Amniotic stem cell (primary cell): Measurements from ENCODE around the gene DCX.
"Not testable (repeated sequence)": the region's sequence is repeated elsewhere in the genome, so short reads cannot be mapped to it uniquely, and the experiment has no call there.

ENCODE experiments used
- DNase-seq: peaks from one replicate; lab custom pipeline; 2025; lab: John Stamatoyannopoulos, UW

DCX gene

GRCh38 chrX:111365770-111366325, 46.1 kb downstream of the DCX start:
- no peak for DNase-seq

- no peak for DNase-seq
Measured at GRCh38 chrX:111363741-111364140, 48.3 kb downstream of the DCX start.

GRCh38 chrX:111361751-111362150, 50.2 kb downstream of the DCX start:
- DNase-seq, result no peak

GRCh38 chrX:111360839-111361238, 51.2 kb downstream of the DCX start:
- DNase-seq, result no peak

- no peak for DNase-seq
Measured at GRCh38 chrX:111355523-111356115, 56.4 kb downstream of the DCX start.

- no peak for DNase-seq
Measured at GRCh38 chrX:111354496-111354895, 57.5 kb downstream of the DCX start.

GRCh38 chrX:111353793-111354192, 58.2 kb downstream of the DCX start:
- DNase-seq, result no peak

GRCh38 chrX:111352424-111352823, 59.6 kb downstream of the DCX start:
- DNase-seq, result no peak

- DNase-seq, result no peak
Measured at GRCh38 chrX:111349934-111350333, 62.1 kb downstream of the DCX start.

GRCh38 chrX:111349101-111349500, 62.9 kb downstream of the DCX start:
- DNase-seq, result no peak

- no peak for DNase-seq
Measured at GRCh38 chrX:111348429-111348828, 63.6 kb downstream of the DCX start.

- DNase-seq, result not testable (repeated sequence)
Measured at GRCh38 chrX:111346150-111346549, 65.8 kb downstream of the DCX start.

GRCh38 chrX:111340054-111340453, 71.9 kb downstream of the DCX start:
- no peak for DNase-seq

GRCh38 chrX:111339212-111339611, 72.8 kb downstream of the DCX start:
- no peak for DNase-seq

- DNase-seq, result no peak
Measured at GRCh38 chrX:111338095-111338698, 73.8 kb downstream of the DCX start.

GRCh38 chrX:111337067-111337637, 74.8 kb downstream of the DCX start:
- DNase-seq, result no peak

- DNase-seq, result no peak
Measured at GRCh38 chrX:111336141-111336540, 75.9 kb downstream of the DCX start.

- DNase-seq, result no peak
Measured at GRCh38 chrX:111329370-111329769, 82.6 kb downstream of the DCX start.

GRCh38 chrX:111328858-111329257, 83.1 kb downstream of the DCX start:
- DNase-seq, result no peak

GRCh38 chrX:111322231-111322855, 89.6 kb downstream of the DCX start:
- no peak for DNase-seq

GRCh38 chrX:111319451-111319850, 92.5 kb downstream of the DCX start:
- DNase-seq, result no peak

GRCh38 chrX:111318901-111319300, 93.1 kb downstream of the DCX start:
- no peak for DNase-seq

GRCh38 chrX:111309083-111309482, 102.9 kb downstream of the DCX start:
- no peak for DNase-seq
